K562 (cell line): ENCODE measurements around the gene TMEM63C. TPM values are rescaled to one million over a fixed set of nuclear protein-coding genes. Genes with fewer than 3 reads are reported as not detected.

ENCODE experiments used
- AFF4 ChIP-seq: sonication (generic); formaldehyde crosslinking; IDR thresholded peaks from 2 replicates; pipeline ENCODE4 v1.8.0; 2023; ENCODE audit warnings: mild to moderate bottlenecking, missing genetic modification reagents
- CTCFL ChIP-seq: IDR thresholded peaks from 2 replicates; pipeline ENCODE4 v1.6.1; 2011; ENCODE audit warnings: borderline replicate concordance, low read depth, mild to moderate bottlenecking, moderate library complexity, low read length; ENCODE audit not compliant: insufficient read depth, poor library complexity, severe bottlenecking
- EP400 ChIP-seq: fragments of 450-650 bp; IDR thresholded peaks from 2 replicates; pipeline ENCODE4 v1.6.1; 2017; ENCODE audit warnings: antibody characterized with exemption, mild to moderate bottlenecking, moderate library complexity
- GATAD2B ChIP-seq: fragments of 450-650 bp; IDR thresholded peaks from 2 replicates; pipeline ENCODE4 v1.6.1; 2017; ENCODE audit warnings: mild to moderate bottlenecking, borderline replicate concordance
- GTF3C2 ChIP-seq: IDR thresholded peaks from 3 replicates; pipeline ENCODE4 v1.6.1; 2011; ENCODE audit warnings: borderline replicate concordance, mild to moderate bottlenecking, moderate library complexity; ENCODE audit not compliant: insufficient read length; ENCODE audit errors: extremely low read depth
- MLLT1 ChIP-seq, 2 experiments: fragments of 450-650 bp; IDR thresholded peaks; 2 replicates each; pipeline ENCODE4 v1.6.1; 2016
- NR1H2 ChIP-seq: sonication (generic); formaldehyde crosslinking; IDR thresholded peaks from 2 replicates; pipeline ENCODE4 v1.4.0; 2020; ENCODE audit warnings: mild to moderate bottlenecking, missing genetic modification reagents
- SAFB ChIP-seq: fragments of 200-400 bp; formaldehyde crosslinking; IDR thresholded peaks from 2 replicates; pipeline ENCODE4 v1.6.1; 2017; ENCODE audit warnings: low read depth, low read length, borderline replicate concordance
- TCF15 ChIP-seq: fragments of 250-450 bp; sonication (Bioruptor Pico); IDR thresholded peaks from 2 replicates; pipeline ENCODE4 v1.8.0; 2022; ENCODE audit warnings: moderate library complexity, mild to moderate bottlenecking, inconsistent platforms
- ZNF277 ChIP-seq: fragments of 250-450 bp; sonication (Bioruptor Pico); IDR thresholded peaks from 2 replicates; pipeline ENCODE4 v1.8.0; 2022; ENCODE audit warnings: inconsistent platforms, mild to moderate bottlenecking, moderate library complexity, borderline replicate concordance
- ZNF785 ChIP-seq: fragments of 250-450 bp; sonication (Bioruptor Pico); IDR thresholded peaks from 2 replicates; pipeline ENCODE4 v1.4.0; 2020; ENCODE audit warnings: mild to moderate bottlenecking
- polyA plus RNA-seq, 8 experiments: library from polyadenylated mRNA; depleted of rRNA in 4 of 8; stranded (reverse) in 5 of 8; unstranded in 3 of 8; fragments of >200 nt; fragmentation: Nextera tagmentation in 2 of 8; fragmentation: Illumina TruSeq in 1 of 8; extraction: Ambion mirVana in 2 of 8; extraction: Trizol in 1 of 8; gene quantifications; 2 replicates each; pipeline versions ENCODE4 v1.2.1 to v1.2.3, GENCODE V29; 2011 to 2014; ENCODE audit warnings: inconsistent platforms in 1 of 8, missing spikeins in 1 of 8
- total RNA-seq, 7 experiments: library from RNA; depleted of rRNA in 6 of 7; stranded (reverse); fragments of >200 nt in 6 of 7; fragmentation: Illumina TruSeq in 2 of 7; extraction: Trizol in 2 of 7; gene quantifications; 2 replicates each; pipeline versions ENCODE4 v1.2.1 to v1.2.3, GENCODE V29; 2011 to 2021; ENCODE audit warnings: low replicate concordance in 1 of 7

Gene TMEM63C
- total and polyA plus RNA-seq, 9 of the 15 experiments (the other 6 are each of a cell fraction or from before 2014, with no cell fraction given) = 0.07 TPM; not detected in 8

GRCh38 chr14:77303417-77304156 is 122.0 kb downstream of the TMEM63C start (continued):
- no peak for TF ChIP-seq SAFB
- no peak for TF ChIP-seq AFF4 (CRISPR knock-in tag)
- TF ChIP-seq NR1H2 (CRISPR knock-in tag) = no peak
- no peak for TF ChIP-seq GTF3C2
- TF ChIP-seq ZNF785 (CRISPR knock-in tag) = no peak
- TF ChIP-seq MLLT1 (IDR thresholded peaks at IDR 0.05) = no peak
- no peak for TF ChIP-seq EP400
- no peak for TF ChIP-seq ZNF277
- TF ChIP-seq GATAD2B = no peak
- no peak for TF ChIP-seq TCF15
- no peak for TF ChIP-seq CTCFL
